HG02571 (cell line): Measurements from ENCODE around the gene HBA1.
"Not testable (repeated sequence)": the region's sequence is repeated elsewhere in the genome, so short reads cannot be mapped to it uniquely, and the experiment has no call there.

Source experiments
- ATAC-seq: cut with Tn5 transposase; IDR thresholded peaks from one replicate; pipeline ENCODE4 v1.9.1; 2021; ENCODE audit warnings: mild to moderate bottlenecking, moderate library complexity; ENCODE audit not compliant: unreplicated experiment

HBA1 gene

DNA sequence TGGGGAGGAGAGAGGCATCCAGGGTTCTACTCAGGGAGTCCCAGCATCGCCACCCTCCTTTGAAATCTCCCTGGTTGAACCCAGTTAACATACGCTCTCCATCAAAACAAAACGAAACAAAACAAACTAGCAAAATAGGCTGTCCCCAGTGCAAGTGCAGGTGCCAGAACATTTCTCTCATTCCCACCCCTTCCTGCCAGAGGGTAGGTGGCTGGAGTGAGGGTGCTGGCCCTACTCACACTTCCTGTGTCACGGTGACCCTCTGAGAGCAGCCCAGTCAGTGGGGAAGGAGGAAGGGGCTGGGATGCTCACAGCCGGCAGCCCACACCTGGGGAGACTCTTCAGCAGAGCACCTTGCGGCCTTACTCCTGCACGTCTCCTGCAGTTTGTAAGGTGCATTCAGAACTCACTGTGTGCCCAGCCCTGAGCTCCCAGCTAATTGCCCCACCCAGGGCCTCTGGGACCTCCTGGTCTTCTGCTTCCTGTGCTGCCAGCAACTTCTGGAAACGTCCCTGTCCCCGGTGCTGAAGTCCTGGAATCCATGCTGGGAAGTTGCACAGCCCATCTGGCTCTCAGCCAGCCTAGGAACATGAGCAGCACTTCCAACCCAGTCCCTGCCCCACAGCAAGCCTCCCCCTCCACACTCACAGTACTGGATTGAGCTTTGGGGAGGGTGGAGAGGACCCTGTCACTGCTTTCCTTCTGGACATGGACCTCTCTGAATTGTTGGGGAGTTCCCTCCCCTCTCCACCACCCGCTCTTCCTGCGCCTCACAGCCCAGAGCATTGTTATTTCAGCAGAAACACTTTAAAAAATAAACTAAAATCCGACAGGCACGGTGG is 2.3 kb upstream of the HBA1 start:
- not testable (repeated sequence) for ATAC-seq

DNA sequence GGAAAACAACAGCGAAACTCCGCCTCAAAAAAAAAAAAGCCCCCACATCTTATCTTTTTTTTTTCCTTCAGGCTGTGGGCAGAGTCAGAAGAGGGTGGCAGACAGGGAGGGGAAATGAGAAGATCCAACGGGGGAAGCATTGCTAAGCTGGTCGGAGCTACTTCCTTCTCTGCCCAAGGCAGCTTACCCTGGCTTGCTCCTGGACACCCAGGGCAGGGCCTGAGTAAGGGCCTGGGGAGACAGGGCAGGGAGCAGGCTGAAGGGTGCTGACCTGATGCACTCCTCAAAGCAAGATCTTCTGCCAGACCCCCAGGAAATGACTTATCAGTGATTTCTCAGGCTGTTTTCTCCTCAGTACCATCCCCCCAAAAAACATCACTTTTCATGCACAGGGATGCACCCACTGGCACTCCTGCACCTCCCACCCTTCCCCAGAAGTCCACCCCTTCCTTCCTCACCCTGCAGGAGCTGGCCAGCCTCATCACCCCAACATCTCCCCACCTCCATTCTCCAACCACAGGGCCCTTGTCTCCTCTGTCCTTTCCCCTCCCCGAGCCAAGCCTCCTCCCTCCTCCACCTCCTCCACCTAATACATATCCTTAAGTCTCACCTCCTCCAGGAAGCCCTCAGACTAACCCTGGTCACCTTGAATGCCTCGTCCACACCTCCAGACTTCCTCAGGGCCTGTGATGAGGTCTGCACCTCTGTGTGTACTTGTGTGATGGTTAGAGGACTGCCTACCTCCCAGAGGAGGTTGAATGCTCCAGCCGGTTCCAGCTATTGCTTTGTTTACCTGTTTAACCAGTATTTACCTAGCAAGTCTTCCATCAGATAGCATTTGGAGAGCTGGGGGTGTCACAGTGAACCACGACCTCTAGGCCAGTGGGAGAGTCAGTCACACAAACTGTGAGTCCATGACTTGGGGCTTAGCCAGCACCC is 1.2 kb upstream of the HBA1 start:
- ATAC-seq: no peak

DNA sequence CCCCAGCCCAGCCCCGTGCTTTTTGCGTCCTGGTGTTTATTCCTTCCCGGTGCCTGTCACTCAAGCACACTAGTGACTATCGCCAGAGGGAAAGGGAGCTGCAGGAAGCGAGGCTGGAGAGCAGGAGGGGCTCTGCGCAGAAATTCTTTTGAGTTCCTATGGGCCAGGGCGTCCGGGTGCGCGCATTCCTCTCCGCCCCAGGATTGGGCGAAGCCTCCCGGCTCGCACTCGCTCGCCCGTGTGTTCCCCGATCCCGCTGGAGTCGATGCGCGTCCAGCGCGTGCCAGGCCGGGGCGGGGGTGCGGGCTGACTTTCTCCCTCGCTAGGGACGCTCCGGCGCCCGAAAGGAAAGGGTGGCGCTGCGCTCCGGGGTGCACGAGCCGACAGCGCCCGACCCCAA is 474 bp upstream of the HBA1 start:
- not testable (repeated sequence) for ATAC-seq

DNA sequence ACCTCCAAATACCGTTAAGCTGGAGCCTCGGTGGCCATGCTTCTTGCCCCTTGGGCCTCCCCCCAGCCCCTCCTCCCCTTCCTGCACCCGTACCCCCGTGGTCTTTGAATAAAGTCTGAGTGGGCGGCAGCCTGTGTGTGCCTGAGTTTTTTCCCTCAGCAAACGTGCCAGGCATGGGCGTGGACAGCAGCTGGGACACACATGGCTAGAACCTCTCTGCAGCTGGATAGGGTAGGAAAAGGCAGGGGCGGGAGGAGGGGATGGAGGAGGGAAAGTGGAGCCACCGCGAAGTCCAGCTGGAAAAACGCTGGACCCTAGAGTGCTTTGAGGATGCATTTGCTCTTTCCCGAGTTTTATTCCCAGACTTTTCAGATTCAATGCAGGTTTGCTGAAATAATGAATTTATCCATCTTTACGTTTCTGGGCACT is 928 bp downstream of the HBA1 start:
- no peak for ATAC-seq

DNA sequence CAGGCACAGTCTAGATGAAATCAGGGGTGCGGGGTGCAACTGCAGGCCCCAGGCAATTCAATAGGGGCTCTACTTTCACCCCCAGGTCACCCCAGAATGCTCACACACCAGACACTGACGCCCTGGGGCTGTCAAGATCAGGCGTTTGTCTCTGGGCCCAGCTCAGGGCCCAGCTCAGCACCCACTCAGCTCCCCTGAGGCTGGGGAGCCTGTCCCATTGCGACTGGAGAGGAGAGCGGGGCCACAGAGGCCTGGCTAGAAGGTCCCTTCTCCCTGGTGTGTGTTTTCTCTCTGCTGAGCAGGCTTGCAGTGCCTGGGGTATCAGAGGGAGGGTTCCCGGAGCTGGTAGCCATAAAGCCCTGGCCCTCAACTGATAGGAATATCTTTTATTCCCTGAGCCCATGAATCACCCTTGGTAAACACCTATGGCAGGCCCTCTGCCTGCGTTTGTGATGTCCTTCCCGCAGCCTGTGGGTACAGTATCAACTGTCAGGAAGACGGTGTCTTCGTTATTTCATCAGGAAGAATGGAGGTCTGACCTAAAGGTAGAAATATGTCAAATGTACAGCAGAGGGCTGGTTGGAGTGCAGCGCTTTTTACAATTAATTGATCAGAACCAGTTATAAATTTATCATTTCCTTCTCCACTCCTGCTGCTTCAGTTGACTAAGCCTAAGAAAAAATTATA is 1.6 kb downstream of the HBA1 start:
- ATAC-seq: no peak

DNA sequence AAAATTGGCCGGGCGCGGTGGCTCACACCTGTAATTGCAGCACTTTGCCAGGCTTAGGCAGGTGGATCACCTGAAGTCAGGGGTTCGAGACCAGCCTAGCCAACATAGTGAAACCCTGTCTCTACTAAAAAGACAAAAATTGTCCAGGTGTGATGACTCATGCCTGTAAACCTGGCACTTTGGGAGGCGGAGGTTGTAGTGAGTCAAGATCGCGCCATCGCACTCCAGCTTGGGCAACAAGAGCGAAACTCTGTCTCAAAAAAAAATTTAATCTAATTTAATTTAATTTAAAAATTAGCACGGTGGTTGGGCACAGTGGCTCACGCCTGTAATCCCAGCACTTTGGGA is 2.2 kb downstream of the HBA1 start:
- ATAC-seq: no peak

DNA sequence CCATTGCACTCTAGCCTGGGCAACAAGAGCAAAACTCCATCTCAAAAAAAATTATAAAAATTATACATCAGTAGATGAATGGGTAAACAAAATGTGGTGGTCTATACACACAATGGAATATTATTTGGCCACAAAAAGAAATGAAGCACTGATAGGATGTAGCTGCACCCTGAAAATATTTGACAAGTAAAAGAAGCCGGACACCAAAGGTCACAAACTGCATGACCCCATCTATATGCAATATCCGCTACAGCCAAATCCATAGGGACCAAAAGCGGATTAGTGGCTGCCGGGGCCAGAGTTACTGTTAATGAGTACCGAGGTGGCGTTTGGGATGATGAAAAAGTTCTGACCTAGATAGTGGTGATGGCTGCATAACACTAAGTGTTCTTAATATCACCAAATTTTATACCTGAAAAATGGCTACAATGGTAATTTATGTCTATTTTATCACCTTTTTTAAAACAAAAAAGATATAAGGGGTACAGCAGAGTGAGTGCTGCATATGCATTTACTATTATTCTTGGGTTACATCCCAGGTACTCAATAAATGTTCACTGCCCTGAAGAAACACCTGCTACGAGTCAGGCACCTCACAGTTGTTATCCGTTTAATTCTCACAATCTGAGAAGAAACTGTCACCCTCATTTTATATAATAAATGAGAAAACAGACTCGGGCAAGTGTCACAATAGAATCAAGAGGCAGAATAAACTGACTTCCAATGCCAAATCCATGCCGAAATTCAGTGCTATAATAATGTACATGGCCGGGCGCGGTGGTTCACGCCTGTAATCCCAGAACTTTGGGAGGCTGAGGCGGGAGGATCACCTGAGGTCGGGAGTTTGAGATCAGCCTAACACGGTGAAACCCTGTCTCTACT is 3.0 kb downstream of the HBA1 start:
- no peak for ATAC-seq

DNA sequence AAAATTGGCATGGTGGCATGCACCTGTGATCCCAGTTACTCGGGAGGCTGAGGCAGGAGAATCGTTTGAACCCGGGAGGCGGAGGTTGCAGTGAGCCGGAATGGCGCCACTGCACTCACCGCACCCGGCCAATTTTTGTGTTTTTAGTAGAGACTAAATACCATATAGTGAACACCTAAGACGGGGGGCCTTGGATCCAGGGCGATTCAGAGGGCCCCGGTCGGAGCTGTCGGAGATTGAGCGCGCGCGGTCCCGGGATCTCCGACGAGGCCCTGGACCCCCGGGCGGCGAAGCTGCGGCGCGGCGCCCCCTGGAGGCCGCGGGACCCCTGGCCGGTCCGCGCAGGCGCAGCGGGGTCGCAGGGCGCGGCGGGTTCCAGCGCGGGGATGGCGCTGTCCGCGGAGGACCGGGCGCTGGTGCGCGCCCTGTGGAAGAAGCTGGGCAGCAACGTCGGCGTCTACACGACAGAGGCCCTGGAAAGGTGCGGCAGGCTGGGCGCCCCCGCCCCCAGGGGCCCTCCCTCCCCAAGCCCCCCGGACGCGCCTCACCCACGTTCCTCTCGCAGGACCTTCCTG is 3.7 kb downstream of the HBA1 start, which contains the start of gene HBQ1:
HBQ1 (plus strand) TSS at position 359 of the 575 bp plus-strand sequence; CDS start at position 387, 28 bp downstream.
- no peak for ATAC-seq

DNA sequence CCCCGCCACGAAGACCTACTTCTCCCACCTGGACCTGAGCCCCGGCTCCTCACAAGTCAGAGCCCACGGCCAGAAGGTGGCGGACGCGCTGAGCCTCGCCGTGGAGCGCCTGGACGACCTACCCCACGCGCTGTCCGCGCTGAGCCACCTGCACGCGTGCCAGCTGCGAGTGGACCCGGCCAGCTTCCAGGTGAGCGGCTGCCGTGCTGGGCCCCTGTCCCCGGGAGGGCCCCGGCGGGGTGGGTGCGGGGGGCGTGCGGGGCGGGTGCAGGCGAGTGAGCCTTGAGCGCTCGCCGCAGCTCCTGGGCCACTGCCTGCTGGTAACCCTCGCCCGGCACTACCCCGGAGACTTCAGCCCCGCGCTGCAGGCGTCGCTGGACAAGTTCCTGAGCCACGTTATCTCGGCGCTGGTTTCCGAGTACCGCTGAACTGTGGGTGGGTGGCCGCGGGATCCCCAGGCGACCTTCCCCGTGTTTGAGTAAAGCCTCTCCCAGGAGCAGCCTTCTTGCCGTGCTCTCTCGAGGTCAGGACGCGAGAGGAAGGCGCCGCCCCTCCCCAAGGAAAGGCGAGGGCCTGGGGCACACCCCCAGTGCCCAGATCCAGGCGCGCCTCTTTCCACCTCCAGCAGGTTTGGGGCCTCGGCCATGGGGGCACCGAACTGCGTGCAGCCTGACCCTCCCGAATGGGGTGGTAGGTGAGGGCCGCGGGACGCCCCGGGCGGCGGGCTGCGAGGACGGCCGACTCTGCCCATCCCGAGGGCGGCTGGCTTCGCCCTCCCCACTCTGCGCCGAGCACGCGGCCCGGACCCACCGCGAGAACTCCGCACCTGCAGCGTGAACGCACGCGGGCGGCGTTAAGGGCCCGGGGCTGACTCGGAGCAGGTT is 4.4 kb downstream of the HBA1 start:
- ATAC-seq: no peak

DNA sequence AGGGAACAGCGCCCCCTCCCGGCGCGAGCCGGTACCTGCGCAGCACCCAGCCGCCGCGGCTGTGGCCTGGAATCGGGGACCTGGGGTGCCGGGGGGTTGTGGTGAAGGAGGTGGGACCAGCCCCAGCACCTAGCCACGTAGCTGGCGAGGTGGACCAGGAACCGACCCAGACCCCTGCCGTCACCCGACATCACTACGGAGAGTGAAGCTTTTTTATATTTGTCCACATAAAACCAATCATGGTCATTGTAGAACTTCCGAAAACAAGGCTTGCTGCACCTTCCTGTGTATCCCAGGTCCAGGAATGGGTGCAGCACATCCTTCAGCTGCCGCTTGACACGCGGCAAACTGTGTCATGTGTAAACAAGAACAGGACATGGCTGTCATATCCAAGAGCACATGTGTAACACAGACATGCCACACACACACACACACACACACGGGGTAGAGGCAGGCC is 5.1 kb downstream of the HBA1 start:
- no peak for ATAC-seq

DNA sequence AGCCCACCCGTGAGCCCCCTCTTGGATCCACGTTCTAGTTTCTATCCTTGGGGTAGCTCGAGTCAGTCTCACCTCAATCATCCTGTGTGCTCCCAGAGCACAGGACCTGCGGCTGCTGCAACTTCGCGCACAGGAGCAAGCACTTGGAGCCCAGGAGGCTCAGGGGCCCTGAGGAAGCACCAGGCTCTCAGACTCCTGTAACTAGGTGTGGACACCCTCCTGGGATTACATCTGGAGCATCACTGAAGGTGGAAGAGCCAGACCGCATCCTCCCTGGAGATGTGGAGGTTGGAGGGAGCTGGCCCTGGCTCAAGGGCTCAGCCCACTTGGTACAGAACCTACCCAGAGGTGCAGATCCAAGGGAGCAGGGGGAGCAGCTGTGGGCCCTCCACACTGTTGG is 6.5 kb downstream of the HBA1 start:
- no peak for ATAC-seq

DNA sequence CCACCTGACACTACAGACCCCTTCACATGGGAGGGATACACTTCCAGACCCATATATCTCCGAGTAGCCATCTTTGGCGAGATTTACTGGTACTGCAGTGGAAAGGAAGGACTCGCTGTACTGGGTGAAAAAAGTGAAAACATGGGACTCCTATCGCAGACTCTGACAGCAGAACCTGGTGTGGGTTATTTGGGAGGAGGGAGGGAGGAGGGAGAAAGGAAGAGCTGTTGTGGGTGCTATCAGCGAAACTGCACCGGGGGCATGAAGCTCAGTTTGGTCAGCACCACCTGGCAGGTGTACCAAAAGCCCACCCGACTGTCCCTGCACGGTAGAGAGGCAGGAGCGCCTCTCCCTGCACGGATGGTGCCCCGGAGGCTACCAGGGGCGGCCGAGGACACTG is 8.7 kb downstream of the HBA1 start:
- no peak for ATAC-seq

DNA sequence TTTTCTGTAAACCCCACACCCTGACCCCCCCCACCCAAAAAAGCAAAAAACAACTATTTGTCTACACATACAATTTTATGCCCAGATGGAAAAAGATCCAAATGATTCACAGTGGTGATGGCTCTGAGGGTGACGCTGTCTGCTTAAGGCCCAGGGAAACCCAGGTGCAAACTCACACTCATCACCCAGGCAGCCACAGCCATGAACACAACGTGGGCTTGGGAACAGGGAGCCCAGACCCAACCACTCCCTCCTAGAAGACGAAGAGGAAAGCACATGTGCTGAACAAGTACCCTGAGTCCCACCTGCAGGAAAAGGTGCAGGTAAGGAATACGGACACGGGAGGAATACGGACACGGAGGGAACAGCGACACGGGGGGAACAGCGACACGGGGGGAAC is 9.2 kb downstream of the HBA1 start:
- ATAC-seq: no peak

DNA sequence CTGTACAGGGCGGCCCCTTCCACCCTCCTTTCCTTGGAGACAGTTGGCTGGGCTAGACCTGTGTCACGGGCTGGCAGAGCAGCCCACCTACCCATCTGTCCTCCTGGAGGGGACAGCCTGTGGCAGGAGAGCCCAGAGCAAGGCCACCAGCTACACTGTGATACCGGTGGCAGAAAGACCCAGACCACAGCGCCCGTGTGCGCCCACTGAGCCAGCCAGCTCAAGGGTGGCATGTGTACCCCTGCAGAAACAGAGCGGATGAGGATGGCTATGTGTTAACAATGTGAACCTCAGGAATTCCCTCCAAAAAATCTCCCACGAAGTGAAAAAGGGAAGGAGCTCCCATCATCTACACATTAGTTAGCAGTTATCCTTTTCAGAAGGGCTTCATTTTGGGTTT is 10.8 kb downstream of the HBA1 start:
- ATAC-seq: no peak

DNA sequence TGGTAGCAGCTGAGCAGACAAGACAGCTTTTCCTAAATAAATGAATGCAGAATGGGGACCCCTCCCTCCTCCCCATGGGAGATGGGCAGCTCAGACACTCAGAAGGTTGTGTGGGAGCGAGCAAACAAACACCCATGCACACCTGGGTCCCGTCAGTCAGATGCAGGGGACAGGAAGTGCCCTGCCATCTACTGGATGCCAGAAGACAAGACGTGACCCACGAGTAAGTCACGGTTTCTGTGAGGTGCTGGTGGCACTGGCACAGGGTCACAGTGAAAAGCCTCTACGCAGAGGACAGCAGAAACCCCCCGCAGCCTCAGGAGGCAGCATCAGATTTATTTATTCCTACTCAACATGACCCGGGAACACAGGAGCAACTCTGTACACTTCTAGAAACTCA is 12.2 kb downstream of the HBA1 start:
- ATAC-seq: no peak

DNA sequence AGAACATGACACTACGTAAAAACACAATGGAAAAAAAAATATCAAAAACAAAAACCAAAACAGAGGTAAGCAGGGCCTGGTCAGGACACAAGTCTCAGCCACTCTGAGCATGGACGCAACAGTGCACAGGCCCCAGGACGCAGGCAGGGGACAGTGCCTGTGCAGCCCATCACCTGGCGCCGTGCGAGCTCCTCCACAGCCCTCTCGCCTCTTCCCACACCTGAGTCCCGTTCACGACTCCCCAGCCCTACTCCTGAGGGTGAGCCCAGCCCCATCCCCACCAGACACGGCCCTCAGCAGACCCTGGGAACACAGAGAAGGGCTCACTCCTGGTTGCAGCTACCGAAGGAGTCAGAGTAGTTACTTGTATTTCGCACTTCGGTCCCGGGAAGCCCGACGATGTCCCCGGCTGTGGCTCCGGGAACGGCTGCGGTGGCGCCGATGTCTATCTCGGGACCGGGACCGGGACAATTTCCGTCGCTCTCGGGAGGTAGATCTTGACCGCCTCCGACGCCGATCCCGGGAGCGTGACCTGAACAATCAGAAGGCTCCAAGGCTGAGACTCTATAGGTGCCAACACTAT is 13.2 kb downstream of the HBA1 start:
- no peak for ATAC-seq

DNA sequence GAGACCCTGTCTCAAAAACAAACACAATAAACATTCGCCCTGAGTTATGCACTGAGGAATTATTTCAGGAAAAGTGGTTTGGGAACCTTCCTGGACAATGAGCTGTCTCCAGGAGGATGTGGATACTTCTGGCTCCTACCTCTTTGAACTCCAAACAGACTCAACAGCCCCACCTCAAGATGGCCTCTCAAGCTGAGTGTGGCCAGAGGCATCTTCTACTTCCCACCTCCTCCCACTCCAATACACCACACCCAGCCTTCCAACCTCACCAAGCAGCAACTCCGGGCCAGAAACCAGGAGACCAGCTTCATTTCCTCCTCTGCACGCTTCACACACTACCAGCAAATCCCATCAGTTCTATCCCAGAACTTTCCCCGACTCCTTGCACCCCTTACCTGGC is 15.4 kb downstream of the HBA1 start:
- ATAC-seq: no peak

DNA sequence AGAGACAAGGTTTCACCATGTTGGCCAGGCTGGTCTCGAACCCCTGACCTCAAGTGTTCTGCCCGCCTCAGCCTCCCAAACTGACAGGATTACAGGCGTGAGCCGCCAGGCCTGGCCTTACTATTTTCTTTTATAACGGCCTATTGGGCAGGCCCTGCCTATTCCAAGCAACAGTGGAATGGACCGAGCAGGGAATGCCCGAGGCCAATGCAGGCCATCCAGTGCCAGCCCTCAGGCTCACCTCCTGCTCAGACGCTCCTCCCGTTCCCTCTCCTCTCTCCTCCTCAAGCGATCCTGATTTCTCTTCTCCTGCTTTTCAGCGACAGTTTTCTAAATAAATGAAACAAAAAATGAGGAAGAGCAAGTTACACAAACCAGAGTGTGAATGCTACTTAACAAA is 16.2 kb downstream of the HBA1 start:
- ATAC-seq: no peak

DNA sequence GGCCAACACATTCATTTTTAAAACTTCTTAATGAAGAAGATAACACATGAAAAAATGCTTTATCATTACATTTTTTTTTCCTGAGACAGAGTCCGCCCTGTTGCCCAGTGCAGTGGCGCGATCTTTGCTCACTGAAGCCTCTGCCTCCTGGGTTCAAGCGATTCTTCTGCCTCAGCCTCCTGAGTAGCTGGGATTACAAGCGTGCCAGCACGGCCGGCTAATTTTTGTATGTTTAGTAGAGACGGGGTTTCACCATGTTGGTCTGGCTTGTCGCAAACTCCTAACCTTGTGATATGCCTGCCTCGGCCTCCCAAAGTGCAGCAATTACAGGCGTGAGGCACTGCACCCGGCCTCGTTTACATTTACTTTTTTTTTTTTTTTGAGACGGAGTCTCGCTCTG is 17.0 kb downstream of the HBA1 start:
- no peak for ATAC-seq
